Testis (tissue), 2 donors: ENCODE measurements around the gene MPRIP.

Source experiments
- CTCF ChIP-seq, 3 experiments: fragments of 450-650 bp in 2 of 3; fragments of 200-600 bp in 1 of 3; sonication (generic) in 1 of 3; IDR thresholded peaks; one replicate each; pipeline ENCODE4 v1.5.1; 2016 to 2019; ENCODE audit warnings: antibody characterized with exemption in 3 of 3, mild to moderate bottlenecking in 2 of 3, moderate library complexity in 1 of 3
- POLR2A ChIP-seq: fragments of 450-650 bp; IDR thresholded peaks from one replicate; pipeline ENCODE4 v1.6.1; 2017; ENCODE audit warnings: antibody characterized with exemption, mild to moderate bottlenecking, moderate library complexity

GRCh38 chr17:17175340-17175739 is 133.1 kb downstream of the MPRIP start:
- TF ChIP-seq CTCF (IDR thresholded peaks at IDR 0.05) (no peak), POLR2A (no peak)
